Duodenal mucosa (tissue), 2 donors: ENCODE results near the gene GOLGA5.
"Not testable (repeated sequence)": the region's sequence is repeated elsewhere in the genome, so short reads cannot be mapped to it uniquely, and the experiment has no call there.

Source experiments
- H3K27ac ChIP-seq: one replicate; pipeline ENCODE4 v1.7.0; 2013; ENCODE audit warnings: low read depth, low read length
- H3K27me3 ChIP-seq, 2 donors: one replicate each; pipeline ENCODE4 v1.7.0; 2013; ENCODE audit warnings: low read length in 2 of 2, control low read depth in 1 of 2; ENCODE audit not compliant: insufficient read depth in 2 of 2, control insufficient read depth in 1 of 2
- H3K36me3 ChIP-seq, 2 donors: one replicate each; pipeline ENCODE4 v1.7.0; 2013; ENCODE audit warnings: low read length in 2 of 2, control low read depth in 1 of 2; ENCODE audit not compliant: insufficient read depth in 2 of 2, control insufficient read depth in 1 of 2
- H3K4me1 ChIP-seq, 2 donors: one replicate each; pipeline ENCODE4 v1.7.0; 2013; ENCODE audit warnings: low read length in 2 of 2, control low read depth in 1 of 2; ENCODE audit not compliant: insufficient read depth in 2 of 2, control insufficient read depth in 1 of 2
- H3K4me3 ChIP-seq, 2 donors: one replicate each; pipeline ENCODE4 v1.7.0; 2013; ENCODE audit warnings: low read length in 2 of 2, low read depth in 1 of 2
- H3K9ac ChIP-seq, 2 donors: one replicate each; pipeline ENCODE4 v1.7.0; 2013; ENCODE audit warnings: low read length in 2 of 2, low read depth in 1 of 2
- H3K9me3 ChIP-seq, 2 donors: one replicate each; pipeline ENCODE4 v1.7.0; 2013; ENCODE audit warnings: low read length in 2 of 2, control low read depth in 1 of 2; ENCODE audit not compliant: control insufficient read depth in 1 of 2

GOLGA5 gene, protein sequence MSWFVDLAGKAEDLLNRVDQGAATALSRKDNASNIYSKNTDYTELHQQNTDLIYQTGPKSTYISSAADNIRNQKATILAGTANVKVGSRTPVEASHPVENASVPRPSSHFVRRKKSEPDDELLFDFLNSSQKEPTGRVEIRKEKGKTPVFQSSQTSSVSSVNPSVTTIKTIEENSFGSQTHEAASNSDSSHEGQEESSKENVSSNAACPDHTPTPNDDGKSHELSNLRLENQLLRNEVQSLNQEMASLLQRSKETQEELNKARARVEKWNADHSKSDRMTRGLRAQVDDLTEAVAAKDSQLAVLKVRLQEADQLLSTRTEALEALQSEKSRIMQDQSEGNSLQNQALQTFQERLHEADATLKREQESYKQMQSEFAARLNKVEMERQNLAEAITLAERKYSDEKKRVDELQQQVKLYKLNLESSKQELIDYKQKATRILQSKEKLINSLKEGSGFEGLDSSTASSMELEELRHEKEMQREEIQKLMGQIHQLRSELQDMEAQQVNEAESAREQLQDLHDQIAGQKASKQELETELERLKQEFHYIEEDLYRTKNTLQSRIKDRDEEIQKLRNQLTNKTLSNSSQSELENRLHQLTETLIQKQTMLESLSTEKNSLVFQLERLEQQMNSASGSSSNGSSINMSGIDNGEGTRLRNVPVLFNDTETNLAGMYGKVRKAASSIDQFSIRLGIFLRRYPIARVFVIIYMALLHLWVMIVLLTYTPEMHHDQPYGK

DNA sequence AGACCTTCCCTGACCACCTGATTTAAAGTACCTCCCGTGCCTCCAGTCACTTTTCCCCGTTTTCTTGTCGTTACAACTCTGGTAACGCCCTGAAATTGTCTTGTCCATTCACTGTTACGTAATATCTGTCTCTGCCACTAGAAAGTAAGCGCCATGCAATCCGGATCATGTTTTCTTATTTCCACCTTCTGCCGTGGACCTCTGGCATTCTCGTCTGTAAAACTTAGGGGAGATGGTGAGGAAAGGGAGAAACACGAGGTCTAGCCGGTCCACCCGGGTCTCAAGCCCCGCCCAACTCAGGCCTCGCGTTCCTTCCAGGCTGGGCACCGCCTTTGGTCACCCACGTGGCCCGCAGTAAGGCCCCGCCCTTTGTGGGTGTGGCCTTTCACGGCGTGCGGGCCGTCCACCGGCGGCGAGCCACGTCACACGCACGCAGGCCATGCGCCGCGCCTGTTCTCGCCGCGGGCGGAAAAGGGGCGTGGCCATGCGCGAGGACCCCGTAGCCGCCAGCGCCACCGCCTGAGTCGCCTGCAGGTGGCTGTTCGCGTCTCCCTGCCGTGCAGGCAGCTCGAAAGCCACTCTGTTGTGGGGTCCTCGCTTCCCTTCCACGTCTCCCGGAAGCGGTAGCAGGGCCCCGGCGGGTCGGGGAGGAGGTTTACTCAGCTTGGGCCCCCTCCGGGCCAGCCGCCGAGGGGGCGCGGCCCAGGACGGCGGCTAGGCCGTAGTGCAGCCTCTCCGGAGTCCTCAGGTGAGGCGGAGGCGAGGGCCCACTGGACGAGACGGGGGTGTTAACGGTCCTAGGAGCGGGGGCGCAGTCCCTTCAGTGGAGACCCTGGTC lies at the start of gene GOLGA5:
GOLGA5 (plus strand) TSS at position 597 of the 838 bp plus-strand sequence. CDS start 3,133 bp downstream, outside the sequence.
- H3K27ac ChIP-seq, result peak within 1 kb of the TSS; percentile 87
- peaks cover 7 to 8% of the 10 kb centered on the region in 2 donors for H3K9me3 ChIP-seq
- H3K4me1 ChIP-seq, result peaks cover 19% of the 10 kb centered on the region in 2 donors
- peaks cover 5 to 19% of the 10 kb centered on the region in 2 donors for H3K36me3 ChIP-seq
- H3K9ac ChIP-seq, result peak within 1 kb of the TSS; percentile 80 to 98
- H3K27me3 ChIP-seq, result no peaks in the 10 kb centered on the region
- peak within 1 kb of the TSS; percentile 84 to 97 for H3K4me3 ChIP-seq

DNA sequence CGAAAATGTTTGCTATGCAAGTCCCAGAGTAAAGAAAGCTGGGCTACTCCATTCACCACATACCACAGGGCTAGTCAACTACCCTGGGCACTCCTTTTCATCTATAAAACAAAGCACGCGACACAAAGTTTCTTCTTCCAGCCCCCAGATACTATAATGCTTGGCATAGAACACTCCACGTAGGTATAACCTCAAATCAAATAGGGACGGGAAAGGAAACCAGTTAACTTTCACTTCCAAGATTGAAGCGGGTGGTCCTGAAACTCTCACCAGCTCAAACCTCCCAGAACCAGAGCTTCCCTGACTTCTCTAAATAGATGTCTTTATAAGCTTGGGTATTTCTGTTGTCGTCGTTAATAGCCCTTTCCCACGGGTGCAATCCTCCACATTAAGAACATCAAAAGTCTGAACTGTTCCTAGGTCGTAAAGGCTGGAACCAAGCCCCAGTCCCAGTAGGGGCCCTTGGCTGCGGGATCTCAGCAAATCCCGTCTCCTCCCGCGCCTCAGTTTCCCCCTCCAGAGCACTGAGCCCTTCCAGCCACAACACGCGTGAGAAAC lies 46.3 kb upstream of the GOLGA5 start:
- Histone ChIP-seq H3K27ac (no peak overlapping the region), H3K9me3 (no peaks in the 10 kb centered on the region), H3K4me1 (peaks cover 9 to 10% of the 10 kb centered on the region in 2 donors), H3K9ac (peak overlapping the region; percentile 86 to 96), H3K36me3 (no peaks in the 10 kb centered on the region), H3K27me3 (no peaks in the 10 kb centered on the region), H3K4me3 (peak overlapping the region; percentile 86 to 93)

DNA sequence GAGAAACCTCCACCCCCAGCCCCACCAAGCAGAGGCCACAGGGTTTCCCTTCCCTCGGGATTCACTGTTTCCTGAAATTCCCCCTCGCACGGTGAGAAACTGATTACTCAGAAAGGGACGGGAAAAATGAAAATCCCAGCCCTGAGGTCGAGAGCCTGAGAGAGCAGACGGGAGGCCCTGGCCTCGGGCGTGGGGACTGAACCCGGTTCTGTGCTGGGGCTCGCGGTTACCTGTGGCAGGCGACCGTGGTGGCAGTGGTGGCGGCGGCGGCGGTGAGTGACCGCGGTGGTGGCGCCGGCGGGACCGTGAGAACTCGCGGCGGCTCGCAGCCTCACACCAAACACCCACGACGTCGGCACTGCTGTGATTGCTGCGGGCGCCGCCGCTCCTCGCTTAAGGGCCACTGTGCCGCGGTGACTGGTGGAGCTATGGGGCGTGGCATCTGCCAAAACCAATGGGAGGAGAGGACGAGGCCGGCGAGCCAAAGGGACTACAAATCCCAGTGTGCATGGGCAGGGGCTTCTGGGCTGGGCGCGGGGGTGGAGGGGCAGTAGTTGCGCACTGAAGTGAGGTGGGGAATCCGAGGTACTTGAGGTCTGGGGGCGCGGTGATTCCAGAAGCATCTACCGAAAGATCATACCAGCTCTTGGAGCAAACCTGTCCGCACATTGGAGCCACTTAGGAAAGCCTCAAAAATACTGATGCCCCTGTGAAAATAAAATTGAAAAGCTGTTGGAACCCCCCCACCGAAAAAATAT lies 45.7 kb upstream of the GOLGA5 start, which contains the start of gene LGMN:
LGMN (minus strand) TSS at position 369 of the 758 bp plus-strand sequence. CDS start 15,841 bp downstream, outside the sequence.
- H3K9me3 ChIP-seq, result no peaks in the 10 kb centered on the region
- H3K27me3 ChIP-seq, result no peaks in the 10 kb centered on the region
- no peaks in the 10 kb centered on the region for H3K36me3 ChIP-seq
- H3K4me1 ChIP-seq, result peaks cover 9 to 10% of the 10 kb centered on the region in 2 donors
- H3K27ac ChIP-seq, result peak within 1 kb of the TSS; percentile 81
- peak within 1 kb of the TSS; percentile 86 to 96 for H3K9ac ChIP-seq
- H3K4me3 ChIP-seq, result peak within 1 kb of the TSS; percentile 86 to 93

DNA sequence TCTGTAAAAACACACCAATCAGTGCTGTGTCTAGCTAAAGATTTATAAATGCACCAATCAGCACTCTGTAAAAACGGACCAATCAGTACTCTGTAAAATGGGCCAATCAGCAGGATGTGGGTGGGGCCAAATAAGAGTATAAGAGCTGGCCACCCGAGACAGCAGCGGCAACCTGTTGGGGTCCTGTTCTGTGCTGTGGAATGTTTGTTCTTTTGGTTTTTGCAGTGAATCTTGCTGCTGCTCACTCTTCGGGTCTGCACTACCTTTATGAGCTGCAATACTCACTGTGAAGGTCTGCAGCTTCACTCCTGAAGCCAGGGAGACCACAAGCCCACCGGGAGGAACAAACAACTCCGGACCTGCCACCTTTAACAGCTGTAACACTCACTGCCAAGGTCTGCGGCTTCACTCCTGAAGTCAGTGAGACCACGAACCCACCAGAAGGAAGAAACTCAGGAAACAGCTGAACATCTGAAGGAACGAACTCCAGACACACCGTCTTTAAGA lies 43.8 kb upstream of the GOLGA5 start:
- peak overlapping the region in 1 of 2 donors; percentile 17 for H3K4me3 ChIP-seq
- H3K9ac ChIP-seq, H3K27me3 ChIP-seq, H3K4me1 ChIP-seq, H3K36me3 ChIP-seq, H3K27ac ChIP-seq, H3K9me3 ChIP-seq: not testable (repeated sequence)

DNA sequence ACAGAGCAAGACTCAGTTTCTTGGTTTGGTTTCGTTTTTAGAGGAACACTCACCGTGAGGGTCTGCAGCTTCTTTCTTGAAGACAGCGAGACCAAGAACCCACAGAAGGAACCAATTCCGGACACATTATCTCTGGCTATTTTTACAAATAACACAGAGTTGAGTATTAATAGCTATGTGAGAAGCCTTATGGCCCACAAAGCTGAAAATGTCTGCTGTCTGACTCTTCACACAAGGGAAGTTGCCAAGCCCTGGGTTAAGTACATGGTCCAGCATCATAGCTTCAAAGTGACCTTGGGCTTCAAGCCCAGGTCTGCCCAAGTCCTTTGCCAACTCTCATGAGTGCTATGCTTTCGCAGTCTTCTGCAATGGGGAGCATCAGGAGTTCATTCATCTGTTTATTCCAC lies 43.1 kb upstream of the GOLGA5 start:
- Histone ChIP-seq H3K27ac (no peak overlapping the region), H3K27me3 (no peaks in the 10 kb centered on the region), H3K9me3 (no peaks in the 10 kb centered on the region), H3K4me3 (no peak overlapping the region), H3K9ac (no peak overlapping the region), H3K36me3 (no peaks in the 10 kb centered on the region), H3K4me1 (peaks cover 9 to 10% of the 10 kb centered on the region in 2 donors)

DNA sequence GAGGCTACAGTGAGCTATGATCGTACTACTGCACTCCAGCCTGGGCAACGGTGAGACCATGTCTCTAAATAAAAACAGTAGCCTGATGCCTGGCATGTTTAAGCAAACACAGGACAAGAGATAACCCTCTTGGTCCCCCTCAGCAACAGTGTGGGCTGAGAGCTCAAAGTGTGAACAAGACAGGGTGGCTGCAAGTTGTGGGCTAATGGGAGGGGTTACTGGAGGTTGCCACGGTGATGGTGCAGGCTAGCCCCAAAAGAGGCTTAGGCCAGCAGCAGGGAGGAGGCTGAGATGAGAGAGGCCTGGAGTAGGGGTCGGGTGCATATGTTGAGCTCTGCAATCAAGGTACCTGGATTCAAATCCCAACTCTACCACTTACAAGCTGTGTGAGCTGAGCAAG lies 42.3 kb upstream of the GOLGA5 start:
- no peaks in the 10 kb centered on the region for H3K9me3 ChIP-seq
- H3K36me3 ChIP-seq, result no peaks in the 10 kb centered on the region
- H3K27me3 ChIP-seq, result no peaks in the 10 kb centered on the region
- H3K4me3 ChIP-seq, result no peak overlapping the region
- no peak overlapping the region for H3K9ac ChIP-seq
- peaks cover 8 to 10% of the 10 kb centered on the region in 2 donors for H3K4me1 ChIP-seq
- no peak overlapping the region for H3K27ac ChIP-seq

DNA sequence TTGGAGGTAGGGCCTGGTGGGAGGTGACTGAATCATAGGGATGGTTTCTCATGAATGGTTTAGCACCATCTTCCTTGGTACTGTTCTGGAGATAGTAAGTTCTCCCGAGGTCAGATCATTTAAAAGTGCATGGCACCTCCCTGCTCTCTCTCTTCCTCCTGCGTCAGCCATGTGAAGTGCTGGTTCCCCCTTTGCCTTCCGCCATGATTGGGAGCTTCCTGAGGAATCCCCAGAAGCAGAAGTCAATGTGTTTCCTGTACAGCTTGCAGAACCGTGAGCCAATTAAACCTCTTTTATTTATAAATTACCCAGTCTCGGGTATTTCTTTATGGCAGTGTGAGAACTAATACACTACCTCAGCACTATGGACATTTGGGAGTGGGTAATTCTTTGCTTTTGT lies 40.9 kb upstream of the GOLGA5 start:
- Histone ChIP-seq H3K4me3 (no peak overlapping the region), H3K27ac (no peak overlapping the region), H3K27me3 (no peaks in the 10 kb centered on the region), H3K9ac (no peak overlapping the region), H3K9me3 (no peaks in the 10 kb centered on the region), H3K36me3 (no peaks in the 10 kb centered on the region), H3K4me1 (peaks cover 4 to 5% of the 10 kb centered on the region in 2 donors)

DNA sequence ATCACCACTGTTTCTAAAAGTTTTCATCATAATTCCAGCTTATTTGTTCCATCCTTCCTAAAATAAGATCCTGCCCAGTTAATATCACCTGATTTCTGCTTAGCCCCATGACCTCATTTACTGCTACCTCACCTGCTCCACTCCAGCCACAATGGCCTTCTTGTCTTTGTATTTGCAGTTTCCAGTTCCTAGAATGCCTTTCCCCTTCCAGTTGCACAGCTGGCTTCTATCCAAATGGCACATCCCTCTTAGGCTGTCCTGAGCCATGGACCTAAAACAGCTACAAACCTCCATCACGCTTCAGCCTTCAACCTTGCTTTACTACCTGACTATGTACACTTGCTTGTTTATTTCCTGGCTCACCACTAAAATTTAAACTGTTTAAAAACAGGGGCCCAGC lies 39.1 kb upstream of the GOLGA5 start:
- H3K27ac ChIP-seq, result no peak overlapping the region

DNA sequence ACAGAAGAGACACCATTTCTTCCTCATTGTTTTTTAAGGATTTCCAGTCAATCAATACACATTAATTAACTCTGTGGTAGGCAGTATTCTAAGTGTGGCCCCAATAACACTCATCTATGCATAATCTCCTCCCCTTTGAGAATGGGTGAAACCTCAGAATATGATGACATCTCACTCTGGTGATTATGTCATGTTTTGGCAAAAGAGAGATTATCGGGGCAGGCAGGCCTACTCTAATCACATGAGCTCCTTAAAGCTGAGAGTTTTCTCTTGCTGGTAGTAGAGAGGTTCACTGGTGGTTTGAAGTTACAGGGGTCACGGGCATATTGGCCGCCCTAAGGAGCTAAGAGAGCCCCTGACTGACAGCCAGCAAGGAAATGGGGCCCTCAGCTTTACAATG lies 38.6 kb upstream of the GOLGA5 start:
- Histone ChIP-seq H3K27me3 (no peaks in the 10 kb centered on the region), H3K27ac (no peak overlapping the region), H3K36me3 (no peaks in the 10 kb centered on the region), H3K9ac (no peak overlapping the region), H3K4me3 (no peak overlapping the region), H3K9me3 (no peaks in the 10 kb centered on the region), H3K4me1 (no peaks in the 10 kb centered on the region)

More for the DNA sequence above, 39.1 kb upstream of the GOLGA5 start:
- Histone ChIP-seq H3K9ac (no peak overlapping the region), H3K36me3 (no peaks in the 10 kb centered on the region), H3K27me3 (no peaks in the 10 kb centered on the region), H3K9me3 (no peaks in the 10 kb centered on the region), H3K4me3 (no peak overlapping the region), H3K4me1 (no peaks in the 10 kb centered on the region)
